Measurements from ENCODE around the gene PLD5. TPM values are rescaled to one million over a fixed set of nuclear protein-coding genes. Genes with fewer than 3 reads are reported as not detected.

Gene PLD5
- total and polyA plus RNA-seq, 2 donors (not counting 3 experiments of a cell fraction or from before 2014, with no cell fraction given) = not detected

DNA sequence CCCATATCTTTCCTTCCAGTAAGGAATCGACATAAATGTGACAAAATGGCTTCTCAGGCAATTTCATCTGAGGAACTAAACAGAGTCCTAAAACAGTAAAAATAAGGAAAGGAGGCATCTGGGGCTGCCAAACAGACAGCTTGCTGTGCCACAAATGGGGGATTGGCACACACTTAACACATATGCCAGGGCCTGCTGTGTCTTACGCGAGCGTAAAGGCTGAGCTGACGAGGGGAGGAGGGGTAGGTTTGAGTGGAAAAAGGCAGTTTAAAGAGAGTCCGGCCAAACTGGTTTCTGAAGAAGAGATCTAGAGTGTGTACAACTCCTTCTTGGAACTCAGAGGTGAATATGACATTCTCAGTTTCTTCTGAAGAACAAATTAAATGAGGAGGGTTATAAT is 281.5 kb downstream of the PLD5 start:
- H3K4me1 ChIP-seq (ENCODE audit: control insufficient read depth, extremely low read depth, insufficient read depth, low read length) = no peaks in the 10 kb centered on the region
- TF ChIP-seq MYC (IDR thresholded peaks at IDR 0.05; ENCODE audit: low read depth, low read length) (no peak), POLR2AphosphoS5 (IDR thresholded peaks at IDR 0.05; ENCODE audit: insufficient read depth, low read depth, low read length) (no peak), EZH2 (IDR thresholded peaks at IDR 0.05; ENCODE audit: borderline replicate concordance, low read depth, low read length, severe bottlenecking) (no peak)
- TF ChIP-seq, protein P1, sequence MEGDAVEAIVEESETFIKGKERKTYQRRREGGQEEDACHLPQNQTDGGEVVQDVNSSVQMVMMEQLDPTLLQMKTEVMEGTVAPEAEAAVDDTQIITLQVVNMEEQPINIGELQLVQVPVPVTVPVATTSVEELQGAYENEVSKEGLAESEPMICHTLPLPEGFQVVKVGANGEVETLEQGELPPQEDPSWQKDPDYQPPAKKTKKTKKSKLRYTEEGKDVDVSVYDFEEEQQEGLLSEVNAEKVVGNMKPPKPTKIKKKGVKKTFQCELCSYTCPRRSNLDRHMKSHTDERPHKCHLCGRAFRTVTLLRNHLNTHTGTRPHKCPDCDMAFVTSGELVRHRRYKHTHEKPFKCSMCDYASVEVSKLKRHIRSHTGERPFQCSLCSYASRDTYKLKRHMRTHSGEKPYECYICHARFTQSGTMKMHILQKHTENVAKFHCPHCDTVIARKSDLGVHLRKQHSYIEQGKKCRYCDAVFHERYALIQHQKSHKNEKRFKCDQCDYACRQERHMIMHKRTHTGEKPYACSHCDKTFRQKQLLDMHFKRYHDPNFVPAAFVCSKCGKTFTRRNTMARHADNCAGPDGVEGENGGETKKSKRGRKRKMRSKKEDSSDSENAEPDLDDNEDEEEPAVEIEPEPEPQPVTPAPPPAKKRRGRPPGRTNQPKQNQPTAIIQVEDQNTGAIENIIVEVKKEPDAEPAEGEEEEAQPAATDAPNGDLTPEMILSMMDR (IDR thresholded peaks at IDR 0.05; ENCODE audit: extremely low read depth in 1 of 2, insufficient read depth in 1 of 2, low read depth in 1 of 2, low read length in 2 of 2) = no peak
- H3K79me2 ChIP-seq (ENCODE audit: control insufficient read depth, insufficient read depth, low read length) = no peaks in the 10 kb centered on the region
- H3K9me3 ChIP-seq (replicated peaks; ENCODE audit: control insufficient read depth, insufficient read depth, low read length) = peaks cover 2% of the 10 kb centered on the region
- intact Hi-C loops (cut with micrococcal nuclease) (no loop called here), dilution Hi-C loops (cut with MboI; ENCODE audit: extremely low pct_ligation_motif_present, low sequenced_read_pairs) (no loop called here)
- no peak overlapping the region for H3K27ac ChIP-seq (ENCODE audit: insufficient read depth, low read depth, low read length)
- CTCF ChIA-PET = no interaction called here
- H3K4me3 ChIP-seq (replicated peaks in 1 of 3; ENCODE audit: insufficient read depth in 1 of 3, low read depth in 1 of 3, low read length in 3 of 3) = no peak overlapping the region
- no peak overlapping the region for H3K4me2 ChIP-seq (ENCODE audit: insufficient read depth, low read length)
- FAIRE-seq (no peak), DNase-seq (ENCODE audit: low read depth, low spot score) (no peak)
- H3K9me1 ChIP-seq (replicated peaks; ENCODE audit: control insufficient read depth, extremely low read depth, insufficient read depth, low read length) = no peaks in the 10 kb centered on the region
- BruUV-seq (replicated peaks) = no TSS peak
- no peak overlapping the region for H3K9ac ChIP-seq (replicated peaks; ENCODE audit: extremely low read depth, insufficient read depth, low read length)
- no peaks in the 10 kb centered on the region for H3K36me3 ChIP-seq (ENCODE audit: control insufficient read depth in 2 of 2, extremely low read depth in 1 of 2, insufficient read depth in 2 of 2, low read length in 2 of 2)
- H4K20me1 ChIP-seq (replicated peaks; ENCODE audit: control insufficient read depth, extremely low read depth, insufficient read depth, low read length) = no peaks in the 10 kb centered on the region
- no peaks in the 10 kb centered on the region for H3K27me3 ChIP-seq (ENCODE audit: control insufficient read depth in 2 of 2, insufficient read depth in 2 of 2, low read length in 2 of 2)
- POLR2A ChIA-PET = no interaction called here
- H2AFZ ChIP-seq (ENCODE audit: low read depth, low read length) = no peak overlapping the region

DNA sequence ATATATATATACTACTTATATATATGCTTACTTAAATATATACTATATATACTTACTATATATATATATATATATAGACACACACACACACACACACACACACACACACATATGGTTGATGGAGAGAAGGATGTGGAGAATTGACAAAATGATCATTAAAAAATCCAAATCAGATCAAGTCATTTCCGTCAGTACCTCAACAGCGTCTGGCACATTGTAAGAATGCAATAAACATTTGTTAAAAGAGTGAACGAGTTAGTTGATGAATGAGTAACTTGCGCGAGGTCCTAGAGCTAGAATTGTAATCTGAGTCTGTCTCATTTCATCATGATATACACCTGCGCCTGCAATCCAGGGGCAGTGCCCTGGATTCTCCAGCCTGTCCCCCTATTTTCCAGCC is 282.6 kb downstream of the PLD5 start:
- H4K20me1 ChIP-seq (replicated peaks; ENCODE audit: control insufficient read depth, extremely low read depth, insufficient read depth, low read length) = no peaks in the 10 kb centered on the region
- BruUV-seq (replicated peaks) = no TSS peak
- no peaks in the 10 kb centered on the region for H3K79me2 ChIP-seq (ENCODE audit: control insufficient read depth, insufficient read depth, low read length)
- POLR2A ChIA-PET = no interaction called here
- H3K4me1 ChIP-seq (ENCODE audit: control insufficient read depth, extremely low read depth, insufficient read depth, low read length) = no peaks in the 10 kb centered on the region
- FAIRE-seq = no peak
- DNase-seq (ENCODE audit: low read depth, low spot score) = no peak
- H3K27ac ChIP-seq (ENCODE audit: insufficient read depth, low read depth, low read length) = no peak overlapping the region
- H2AFZ ChIP-seq (ENCODE audit: low read depth, low read length) = no peak overlapping the region
- no peak overlapping the region for H3K4me3 ChIP-seq (replicated peaks in 1 of 3; ENCODE audit: insufficient read depth in 1 of 3, low read depth in 1 of 3, low read length in 3 of 3)
- no peaks in the 10 kb centered on the region for H3K9me1 ChIP-seq (replicated peaks; ENCODE audit: control insufficient read depth, extremely low read depth, insufficient read depth, low read length)
- no peak for TF ChIP-seq POLR2AphosphoS5 (IDR thresholded peaks at IDR 0.05; ENCODE audit: insufficient read depth, low read depth, low read length)
- no peak for TF ChIP-seq POLR2A (IDR thresholded peaks at IDR 0.05; ENCODE audit: low read depth, low read length)
- TF ChIP-seq, protein P2, sequence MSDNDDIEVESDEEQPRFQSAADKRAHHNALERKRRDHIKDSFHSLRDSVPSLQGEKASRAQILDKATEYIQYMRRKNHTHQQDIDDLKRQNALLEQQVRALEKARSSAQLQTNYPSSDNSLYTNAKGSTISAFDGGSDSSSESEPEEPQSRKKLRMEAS (IDR thresholded peaks at IDR 0.05; ENCODE audit: insufficient read depth, insufficient read length) = no peak
- no peaks in the 10 kb centered on the region for H3K27me3 ChIP-seq (ENCODE audit: control insufficient read depth in 2 of 2, insufficient read depth in 2 of 2, low read length in 2 of 2)
- CTCF ChIA-PET = no interaction called here
- H3K36me3 ChIP-seq (ENCODE audit: control insufficient read depth in 2 of 2, extremely low read depth in 1 of 2, insufficient read depth in 2 of 2, low read length in 2 of 2) = no peaks in the 10 kb centered on the region
- H3K9me3 ChIP-seq (replicated peaks; ENCODE audit: control insufficient read depth, insufficient read depth, low read length) = peaks cover 2% of the 10 kb centered on the region
- intact Hi-C loops (cut with micrococcal nuclease) = no loop called here
- dilution Hi-C loops (cut with MboI; ENCODE audit: extremely low pct_ligation_motif_present, low sequenced_read_pairs) = no loop called here
- no peak overlapping the region for H3K4me2 ChIP-seq (ENCODE audit: insufficient read depth, low read length)
- no peak overlapping the region for H3K9ac ChIP-seq (replicated peaks; ENCODE audit: extremely low read depth, insufficient read depth, low read length)

Data from endothelial cell of umbilical vein (primary cell).